ENCODE data around the gene SH3PXD2A.

DNA sequence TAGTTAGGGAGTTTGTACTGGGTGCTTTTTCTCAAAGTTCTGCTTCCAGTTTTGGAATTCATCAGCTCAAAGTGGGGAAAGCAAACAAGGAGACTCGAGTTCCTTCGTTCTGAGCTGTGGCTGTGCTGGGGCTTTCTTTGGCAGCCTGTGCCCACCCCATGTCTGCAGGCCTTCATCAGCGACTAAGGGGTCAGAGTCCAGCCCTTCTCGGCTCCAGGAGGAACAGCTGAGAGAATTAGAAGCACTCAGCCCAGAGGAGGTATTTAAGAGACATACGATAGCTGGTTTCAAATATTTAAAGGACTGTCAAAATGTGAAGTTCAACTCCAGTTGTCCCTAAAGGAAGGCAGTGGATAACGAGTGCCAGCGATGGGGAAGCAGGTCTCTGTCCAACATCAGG lies 41.3 kb downstream of the SH3PXD2A start:
- TF ChIP-seq, protein P1, sequence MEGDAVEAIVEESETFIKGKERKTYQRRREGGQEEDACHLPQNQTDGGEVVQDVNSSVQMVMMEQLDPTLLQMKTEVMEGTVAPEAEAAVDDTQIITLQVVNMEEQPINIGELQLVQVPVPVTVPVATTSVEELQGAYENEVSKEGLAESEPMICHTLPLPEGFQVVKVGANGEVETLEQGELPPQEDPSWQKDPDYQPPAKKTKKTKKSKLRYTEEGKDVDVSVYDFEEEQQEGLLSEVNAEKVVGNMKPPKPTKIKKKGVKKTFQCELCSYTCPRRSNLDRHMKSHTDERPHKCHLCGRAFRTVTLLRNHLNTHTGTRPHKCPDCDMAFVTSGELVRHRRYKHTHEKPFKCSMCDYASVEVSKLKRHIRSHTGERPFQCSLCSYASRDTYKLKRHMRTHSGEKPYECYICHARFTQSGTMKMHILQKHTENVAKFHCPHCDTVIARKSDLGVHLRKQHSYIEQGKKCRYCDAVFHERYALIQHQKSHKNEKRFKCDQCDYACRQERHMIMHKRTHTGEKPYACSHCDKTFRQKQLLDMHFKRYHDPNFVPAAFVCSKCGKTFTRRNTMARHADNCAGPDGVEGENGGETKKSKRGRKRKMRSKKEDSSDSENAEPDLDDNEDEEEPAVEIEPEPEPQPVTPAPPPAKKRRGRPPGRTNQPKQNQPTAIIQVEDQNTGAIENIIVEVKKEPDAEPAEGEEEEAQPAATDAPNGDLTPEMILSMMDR (IDR thresholded peaks at IDR 0.05 in 2 of 3, conservative IDR thresholded peaks at IDR 0.05 in 1 of 3; ENCODE audit: control insufficient read depth in 2 of 3, extremely low read depth in 1 of 3, insufficient read depth in 1 of 3, low read depth in 3 of 3, low read length in 3 of 3) = no peak
- TF ChIP-seq YY1 (IDR thresholded peaks at IDR 0.05; ENCODE audit: low read depth, low read length) = no peak
- TF ChIP-seq ATF3 (IDR thresholded peaks at IDR 0.05; ENCODE audit: borderline replicate concordance, extremely low read depth, low read depth, low read length) = no peak
- TF ChIP-seq HDAC6 (IDR thresholded peaks at IDR 0.05; ENCODE audit: unreplicated experiment) = no peak
- TF ChIP-seq MEF2B (IDR thresholded peaks at IDR 0.05; ENCODE audit: partially characterized antibody, poor library complexity, severe bottlenecking) = no peak
- no peak for TF ChIP-seq RAD21 (IDR thresholded peaks at IDR 0.05; ENCODE audit: insufficient read depth, low read depth, low read length)
- TF ChIP-seq ZNF687 (IDR thresholded peaks at IDR 0.05) = no peak
- TF ChIP-seq HDAC2 (IDR thresholded peaks at IDR 0.05) = no peak
- no peak for TF ChIP-seq USF2 (IDR thresholded peaks at IDR 0.05; ENCODE audit: borderline replicate concordance, low read depth, low read length)
- TF ChIP-seq CREB1 (IDR thresholded peaks at IDR 0.05; ENCODE audit: low read depth) = no peak
- no peak for TF ChIP-seq SP1 (IDR thresholded peaks at IDR 0.05; ENCODE audit: low read depth, low read length)

Data from GM12878 (cell line).